ENCODE measurements around the gene PAF1. TPM values are rescaled to one million over a fixed set of nuclear protein-coding genes. Genes with fewer than 3 reads are reported as not detected.

PAF1 gene
- total RNA-seq, 1 donor from 2014 or later = 15.6 TPM

DNA sequence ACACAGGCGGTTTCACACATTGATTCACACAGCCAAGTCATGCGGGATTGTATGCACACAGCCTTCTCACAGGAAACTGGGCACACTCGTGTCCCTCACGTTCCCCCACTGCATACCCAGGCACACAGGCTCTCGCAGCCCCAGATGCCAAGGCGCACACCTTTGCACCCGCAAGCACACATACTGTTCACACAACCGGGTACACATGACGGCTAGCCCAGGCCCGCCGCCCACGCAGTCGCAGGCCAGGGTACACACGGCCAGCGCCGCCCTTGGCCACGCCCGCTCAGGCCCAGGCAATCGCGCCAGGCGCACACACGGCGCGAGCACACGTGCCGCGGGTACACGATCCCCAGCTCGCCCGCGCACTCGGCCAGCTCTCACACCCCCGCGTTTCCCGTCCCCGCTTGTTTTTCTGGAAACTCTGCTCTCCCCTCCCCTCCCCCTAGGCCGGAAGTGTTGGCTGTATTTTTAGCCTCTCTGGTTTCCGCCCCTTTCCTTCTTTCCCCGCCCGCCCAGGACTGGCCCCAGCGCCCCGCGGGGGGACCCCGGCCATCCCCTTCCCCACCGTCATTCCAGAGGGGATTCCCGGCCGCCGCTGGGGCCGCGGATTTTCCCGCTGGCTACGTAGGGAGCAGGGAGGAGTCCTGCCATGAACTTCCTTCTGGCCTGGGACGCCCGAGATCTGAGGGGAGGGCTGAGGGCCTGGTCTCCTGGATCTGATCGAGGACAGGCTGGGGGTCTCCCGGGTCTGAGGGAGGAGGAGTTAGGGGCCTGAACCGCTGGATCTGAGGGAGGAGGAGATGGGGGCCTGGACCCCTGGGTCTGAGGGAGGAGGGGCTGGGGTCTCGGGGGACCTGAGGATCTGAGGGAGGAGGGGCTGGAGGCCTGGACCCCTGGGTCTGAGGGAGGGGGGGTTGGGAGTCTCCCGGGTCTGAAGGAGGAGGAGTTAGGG lies 11.7 kb upstream of the PAF1 start:
- Mint-ChIP-seq H3K27me3 (ENCODE audit: insufficient read depth, low read depth) (peaks cover 14% of the 10 kb centered on the region), H3K4me3 (peak overlapping the region; percentile 88), H3K9me3 (no peaks in the 10 kb centered on the region), H3K4me1 (peaks cover 38% of the 10 kb centered on the region), H3K36me3 (peaks cover 2% of the 10 kb centered on the region), H3K27ac (peak overlapping the region; percentile 100)
- Histone ChIP-seq H3K9ac (peak overlapping the region; percentile 2), H3F3A (ENCODE audit: low read depth) (peaks cover 62% of the 10 kb centered on the region), H3K4me3 (peak overlapping the region; percentile 49), H3K79me2 (ENCODE audit: low read depth) (no peaks in the 10 kb centered on the region), H3K27me3 (peaks cover 17% of the 10 kb centered on the region), H3K4me2 (peak overlapping the region; percentile 85), H3K9me3 (ENCODE audit: low read depth) (no peaks in the 10 kb centered on the region), H4K20me1 (ENCODE audit: low read depth) (peaks cover 5% of the 10 kb centered on the region), H3K36me3 (no peaks in the 10 kb centered on the region), H3K4me1 (peaks cover 17% of the 10 kb centered on the region), H3K27ac (peak overlapping the region; percentile 93), H2AFZ (replicated peaks) (no peak overlapping the region)
- TF ChIP-seq EZH2phosphoT487 (IDR thresholded peaks at IDR 0.05) = no peak
- TF ChIP-seq, protein P1, sequence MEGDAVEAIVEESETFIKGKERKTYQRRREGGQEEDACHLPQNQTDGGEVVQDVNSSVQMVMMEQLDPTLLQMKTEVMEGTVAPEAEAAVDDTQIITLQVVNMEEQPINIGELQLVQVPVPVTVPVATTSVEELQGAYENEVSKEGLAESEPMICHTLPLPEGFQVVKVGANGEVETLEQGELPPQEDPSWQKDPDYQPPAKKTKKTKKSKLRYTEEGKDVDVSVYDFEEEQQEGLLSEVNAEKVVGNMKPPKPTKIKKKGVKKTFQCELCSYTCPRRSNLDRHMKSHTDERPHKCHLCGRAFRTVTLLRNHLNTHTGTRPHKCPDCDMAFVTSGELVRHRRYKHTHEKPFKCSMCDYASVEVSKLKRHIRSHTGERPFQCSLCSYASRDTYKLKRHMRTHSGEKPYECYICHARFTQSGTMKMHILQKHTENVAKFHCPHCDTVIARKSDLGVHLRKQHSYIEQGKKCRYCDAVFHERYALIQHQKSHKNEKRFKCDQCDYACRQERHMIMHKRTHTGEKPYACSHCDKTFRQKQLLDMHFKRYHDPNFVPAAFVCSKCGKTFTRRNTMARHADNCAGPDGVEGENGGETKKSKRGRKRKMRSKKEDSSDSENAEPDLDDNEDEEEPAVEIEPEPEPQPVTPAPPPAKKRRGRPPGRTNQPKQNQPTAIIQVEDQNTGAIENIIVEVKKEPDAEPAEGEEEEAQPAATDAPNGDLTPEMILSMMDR (IDR thresholded peaks at IDR 0.05) = no peak
- no peak for TF ChIP-seq EZH2 (IDR thresholded peaks at IDR 0.05)
- peak; percentile 95 for DNase-seq (ENCODE audit: low spot score)

DNA sequence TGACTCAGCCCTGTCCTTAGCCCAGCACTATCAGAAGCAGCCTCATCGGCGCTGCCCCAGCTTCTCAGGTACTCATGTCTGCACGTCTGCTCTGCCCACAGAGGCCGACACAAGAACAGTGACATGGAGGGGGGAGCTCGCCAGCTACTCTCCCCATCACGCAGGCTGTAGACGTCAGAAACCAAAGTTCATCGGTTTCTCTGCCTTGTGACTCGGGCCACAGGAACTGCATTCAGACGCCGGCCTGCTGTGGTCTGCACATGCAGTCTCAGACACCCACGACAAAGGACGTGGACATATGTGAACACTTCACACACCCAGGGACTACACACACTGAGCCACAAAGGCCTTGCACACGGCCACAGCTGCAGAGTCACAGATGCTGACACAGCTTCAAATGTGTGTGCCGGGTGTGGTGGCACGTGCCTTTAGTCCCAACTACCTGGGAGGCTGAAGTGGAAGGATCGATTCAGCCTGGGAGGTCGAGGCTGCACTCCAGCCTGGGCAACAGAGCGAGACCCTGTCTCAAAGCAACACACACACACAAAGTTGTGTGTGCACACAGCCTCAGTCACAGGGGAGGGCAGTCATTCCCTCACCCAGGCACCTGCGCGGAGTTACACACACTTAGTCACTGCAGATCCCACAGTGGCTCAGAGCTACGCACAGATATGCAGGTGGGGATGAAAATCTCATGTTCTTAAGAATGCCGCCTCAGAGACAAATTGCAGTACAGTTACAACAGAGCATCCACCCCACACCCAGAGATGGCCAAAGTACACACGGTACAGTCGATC lies 10.8 kb upstream of the PAF1 start:
- Histone ChIP-seq H3K9ac (no peak overlapping the region), H3F3A (ENCODE audit: low read depth) (peaks cover 69% of the 10 kb centered on the region), H3K79me2 (ENCODE audit: low read depth) (no peaks in the 10 kb centered on the region), H4K20me1 (ENCODE audit: low read depth) (peaks cover 9% of the 10 kb centered on the region), H3K4me3 (peak overlapping the region; percentile 49), H3K9me3 (ENCODE audit: low read depth) (no peaks in the 10 kb centered on the region), H3K4me2 (peak overlapping the region; percentile 85), H3K27ac (no peak overlapping the region), H3K36me3 (no peaks in the 10 kb centered on the region), H3K4me1 (peaks cover 14% of the 10 kb centered on the region), H2AFZ (replicated peaks) (no peak overlapping the region), H3K27me3 (peaks cover 8% of the 10 kb centered on the region)
- Mint-ChIP-seq H3K27ac (peak overlapping the region; percentile 97), H3K4me1 (peaks cover 38% of the 10 kb centered on the region), H3K9me3 (no peaks in the 10 kb centered on the region), H3K4me3 (peak overlapping the region; percentile 88), H3K27me3 (ENCODE audit: insufficient read depth, low read depth) (peaks cover 10% of the 10 kb centered on the region), H3K36me3 (peaks cover 2% of the 10 kb centered on the region)
- TF ChIP-seq EZH2 (IDR thresholded peaks at IDR 0.05) (no peak), EZH2phosphoT487 (IDR thresholded peaks at IDR 0.05) (no peak)
- TF ChIP-seq, protein P1 (IDR thresholded peaks at IDR 0.05) = no peak
- peak; percentile 13 for DNase-seq (ENCODE audit: low spot score)

DNA sequence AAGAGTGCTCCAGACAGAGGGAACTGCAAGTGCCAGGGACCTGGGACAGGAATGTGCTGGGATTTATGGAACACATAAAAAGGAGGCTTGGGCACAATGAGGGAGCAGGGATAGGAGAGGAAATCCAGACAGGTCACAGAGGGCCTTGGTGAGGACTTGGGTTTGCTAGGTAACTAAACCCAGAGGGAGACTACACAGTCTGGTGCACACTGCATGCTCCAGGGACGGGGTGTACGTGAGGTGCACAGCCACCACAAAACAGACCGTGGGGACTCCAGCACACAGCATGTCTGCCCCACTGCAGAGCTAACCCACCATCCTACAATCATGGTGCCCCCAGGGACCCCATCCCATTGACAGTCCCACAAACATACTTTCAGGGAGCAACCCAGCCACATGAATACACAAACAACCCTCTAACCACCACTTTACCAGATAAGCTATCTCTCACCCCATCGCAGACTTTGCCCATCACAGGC lies 10.2 kb upstream of the PAF1 start:
- H3K4me1 ChIP-seq = peaks cover 13% of the 10 kb centered on the region
- peaks cover 36% of the 10 kb centered on the region for H3K4me1 Mint-ChIP-seq
- no peak overlapping the region for H2AFZ ChIP-seq (replicated peaks)
- no peaks in the 10 kb centered on the region for H3K9me3 Mint-ChIP-seq
- peaks cover 68% of the 10 kb centered on the region for H3F3A ChIP-seq (ENCODE audit: low read depth)
- no peaks in the 10 kb centered on the region for H3K9me3 ChIP-seq (ENCODE audit: low read depth)
- H3K79me2 ChIP-seq (ENCODE audit: low read depth) = no peaks in the 10 kb centered on the region
- DNase-seq (ENCODE audit: low spot score) = no peak
- no peak overlapping the region for H3K27ac ChIP-seq
- H3K4me2 ChIP-seq = no peak overlapping the region
- H3K36me3 Mint-ChIP-seq = peaks cover 2% of the 10 kb centered on the region
- no peak overlapping the region for H3K4me3 ChIP-seq
- H3K27ac Mint-ChIP-seq = no peak overlapping the region
- H3K36me3 ChIP-seq = no peaks in the 10 kb centered on the region
- peaks cover 8% of the 10 kb centered on the region for H3K27me3 ChIP-seq
- peak overlapping the region; percentile 21 for H3K4me3 Mint-ChIP-seq
- TF ChIP-seq EZH2phosphoT487 (IDR thresholded peaks at IDR 0.05) (no peak), EZH2 (IDR thresholded peaks at IDR 0.05) (no peak)
- TF ChIP-seq, protein P1 (IDR thresholded peaks at IDR 0.05) = no peak
- H3K9ac ChIP-seq = no peak overlapping the region
- H3K27me3 Mint-ChIP-seq (ENCODE audit: insufficient read depth, low read depth) = peaks cover 10% of the 10 kb centered on the region
- H4K20me1 ChIP-seq (ENCODE audit: low read depth) = peaks cover 9% of the 10 kb centered on the region

Measured in neural progenitor cell (in vitro differentiated cells).